NCI-H2196 (cell line): ENCODE results near the gene NFKB2.

ENCODE experiments used
- DNase-seq: peaks from one replicate; lab custom pipeline; 2025; ENCODE audit not compliant: unreplicated experiment; lab: John Stamatoyannopoulos, UW

NFKB2 gene

GRCh38 chr10:102444851-102445250 is 49.3 kb downstream of the NFKB2 start:
- no peak for DNase-seq

DNA sequence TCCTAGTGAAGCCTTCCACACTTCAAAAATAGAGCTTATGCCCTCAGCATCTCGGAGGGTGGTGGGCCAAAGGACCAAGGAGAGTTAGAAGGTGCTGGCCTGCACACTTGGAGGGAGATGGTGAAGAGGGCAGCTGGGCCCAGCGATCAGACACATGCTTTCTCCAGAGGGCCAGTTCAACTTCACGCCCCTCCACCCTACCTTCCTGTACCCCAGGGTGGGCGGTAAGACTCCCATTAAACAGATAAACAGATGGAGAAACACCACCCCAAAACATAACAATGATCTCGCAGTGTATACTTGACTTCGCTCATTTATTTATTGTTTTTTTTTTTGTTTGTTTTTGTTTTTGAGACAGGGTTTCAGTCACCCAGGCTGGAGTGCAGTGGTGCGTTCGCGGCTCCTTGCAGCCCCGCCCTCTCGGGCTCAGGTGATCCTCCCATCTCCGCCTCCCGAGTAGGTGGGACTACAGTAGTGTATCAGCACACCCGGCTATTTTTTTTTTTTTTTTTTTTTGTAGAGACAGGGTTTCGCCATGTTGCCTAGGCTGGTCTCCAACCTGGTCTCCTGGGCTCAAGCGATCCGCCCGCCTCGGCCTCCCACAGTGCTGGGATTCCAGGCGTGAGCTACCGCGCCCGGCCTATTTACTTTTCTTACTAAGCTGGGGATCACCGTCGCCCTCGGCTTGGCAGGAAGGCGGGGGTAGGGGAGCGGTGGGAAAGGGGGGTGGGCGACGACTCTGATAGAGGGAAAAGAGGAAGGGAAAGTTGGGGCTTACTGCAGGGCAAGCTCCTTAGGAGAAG is 54.0 kb downstream of the NFKB2 start:
- DNase-seq, result peak; percentile 65

- DNase-seq, result no peak
These were observed 54.5 kb downstream of the NFKB2 start for GRCh38 chr10:102450124-102450373.

GRCh38 chr10:102450374-102451104 is 55.0 kb downstream of the NFKB2 start:
- DNase-seq, result peak; percentile 78

DNA sequence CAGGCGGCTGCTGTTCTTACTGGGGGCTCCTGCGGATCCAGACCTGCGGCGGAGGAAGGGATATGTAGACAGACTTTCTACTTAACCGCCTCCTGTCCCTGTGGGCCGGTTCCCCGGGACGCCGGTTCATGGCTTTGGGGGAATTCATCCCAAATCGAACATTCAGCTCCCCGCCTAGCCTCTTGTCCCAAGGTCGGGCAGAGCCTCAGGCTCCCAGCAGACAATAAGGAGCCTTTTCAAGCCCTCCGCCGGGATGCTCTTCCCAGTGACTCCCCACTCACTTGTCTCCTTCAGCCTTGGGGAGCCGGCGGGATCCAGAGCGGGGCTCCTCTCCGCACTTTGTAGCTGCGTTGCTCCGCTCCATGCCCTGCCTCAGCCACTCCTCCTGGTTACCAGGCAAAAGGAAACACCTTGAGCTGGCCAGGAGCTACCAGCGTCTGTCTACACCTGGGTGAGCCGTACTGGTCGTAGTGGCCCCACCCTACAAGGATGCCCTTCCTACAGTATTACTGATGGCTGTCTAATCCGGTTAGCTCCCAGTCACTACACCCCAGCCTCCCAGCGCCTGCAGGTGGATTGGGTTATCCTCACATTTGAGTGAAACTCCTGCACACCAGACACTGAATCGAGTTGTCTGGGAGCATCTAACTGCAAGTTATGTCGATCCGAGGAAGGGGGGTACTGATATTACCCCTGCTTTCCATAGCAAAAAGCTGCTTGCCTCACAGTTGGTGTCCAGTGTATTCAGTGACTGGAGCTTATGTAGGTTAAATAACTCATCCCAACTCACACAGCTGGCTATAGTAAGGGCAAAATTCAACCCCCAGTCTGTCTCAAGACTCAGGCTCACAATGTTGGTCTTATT is 55.8 kb downstream of the NFKB2 start, which contains the start of gene C10orf95:
Gene C10orf95 (minus strand): TSS at position 439 of the 865 bp plus-strand sequence. CDS start 450 bp downstream, outside the sequence.
- peak; percentile 8 for DNase-seq
